Left cardiac atrium (tissue), 4 donors: ENCODE measurements around the gene MAGI1. TPM values are rescaled to one million over a fixed set of nuclear protein-coding genes. Genes with fewer than 3 reads are reported as not detected.
"Not testable (repeated sequence)": the region's sequence is repeated elsewhere in the genome, so short reads cannot be mapped to it uniquely, and the experiment has no call there.

Experiments used
- ATAC-seq, 2 donors: fragments of 200-7000 bp; cut with Tn5 transposase; one replicate each; pipeline ENCODE4 v1.9.1; 2020; ENCODE audit warnings: mild to moderate bottlenecking in 2 of 2, moderate library complexity in 2 of 2
- DNase-seq: peaks from one replicate; pipeline ENCODE4 v3.0.0-alpha.2; 2020
- intact Hi-C, 2 donors: fragments of 100-400 bp; cut with DNase I; formaldehyde crosslinking; loops; one replicate each; pipeline versions ENCODE4 v1.14.1 to v1.15.1; 2022 to 2023
- total RNA-seq, 2 donors: library from RNA; stranded (reverse); fragmentation: NEBNext Ultra II Directional; extraction: Animal tissue kit (Norgen Biotek cat#: 25700); gene quantifications; one replicate each; pipeline ENCODE4 v1.2.1, GENCODE V29; 2021
- donor health status: DM: no; HTN: yes; CAD: no.
- donor health status: DM: no; HTN: yes; CAD: no; lungs with severe emphysema.
- donor health status: DM: yes; HTN: yes; CAD: no.
- donor health status: Dilated cardiomyopathy.

MAGI1 gene
- total RNA-seq, 2 donors from 2014 or later: 27.7 to 30.0 TPM

GRCh38 chr3:65564483-65564882 is 474.2 kb downstream of the MAGI1 start:
- intact Hi-C loops: no loop called here
- ATAC-seq (no peak), DNase-seq (no peak)

- intact Hi-C loops: no loop called here
- no peak for ATAC-seq
Measured at GRCh38 chr3:65563861-65564260, 474.9 kb downstream of the MAGI1 start.

GRCh38 chr3:65562447-65562846 is 476.3 kb downstream of the MAGI1 start:
- ATAC-seq: no peak
- no peak for DNase-seq
- intact Hi-C loops: no loop called here

More at GRCh38 chr3:65563861-65564260, 474.9 kb downstream of the MAGI1 start:
- DNase-seq: no peak

GRCh38 chr3:65561617-65562016 is 477.1 kb downstream of the MAGI1 start:
- ATAC-seq (no peak), DNase-seq (no peak)
- intact Hi-C loops: no loop called here

- DNase-seq (no peak), ATAC-seq (no peak)
- intact Hi-C loops: no loop called here
Measured at GRCh38 chr3:65560901-65561300, 477.8 kb downstream of the MAGI1 start.

- no peak for ATAC-seq
- DNase-seq: no peak
- intact Hi-C loops: no loop called here
Measured at GRCh38 chr3:65560133-65560532, 478.6 kb downstream of the MAGI1 start.

- DNase-seq: no peak
- no peak for ATAC-seq
- intact Hi-C loops: no loop called here
Measured at GRCh38 chr3:65559643-65560042, 479.1 kb downstream of the MAGI1 start.

GRCh38 chr3:65558826-65559225 is 479.9 kb downstream of the MAGI1 start:
- DNase-seq (no peak), ATAC-seq (no peak)
- intact Hi-C loops: no loop called here

- DNase-seq: no peak
- no peak for ATAC-seq
- intact Hi-C loops: no loop called here
Measured at GRCh38 chr3:65557899-65558564, 480.7 kb downstream of the MAGI1 start.

GRCh38 chr3:65556934-65557577 is 481.7 kb downstream of the MAGI1 start:
- no peak for DNase-seq
- no peak for ATAC-seq
- intact Hi-C loops: no loop called here

- DNase-seq (no peak), ATAC-seq (no peak)
- intact Hi-C loops: no loop called here
Measured at GRCh38 chr3:65552434-65552833, 486.3 kb downstream of the MAGI1 start.

- DNase-seq (no peak), ATAC-seq (peak in 1 of 2 donors; percentile 10)
- intact Hi-C loops: no loop called here
Measured at GRCh38 chr3:65551945-65552344, 486.8 kb downstream of the MAGI1 start.

GRCh38 chr3:65550137-65550536 is 488.6 kb downstream of the MAGI1 start:
- ATAC-seq: no peak

GRCh38 chr3:65549626-65549959 is 489.1 kb downstream of the MAGI1 start:
- no peak for DNase-seq
- ATAC-seq: no peak
- intact Hi-C loops: no loop called here

More at GRCh38 chr3:65550137-65550536, 488.6 kb downstream of the MAGI1 start:
- intact Hi-C loops: no loop called here
- DNase-seq: no peak

- intact Hi-C loops: no loop called here
Measured at GRCh38 chr3:65548848-65549625, 489.7 kb downstream of the MAGI1 start.

GRCh38 chr3:65545429-65545828 is 493.3 kb downstream of the MAGI1 start:
- intact Hi-C loops: no loop called here
- ATAC-seq (no peak), DNase-seq (no peak)

More at GRCh38 chr3:65548848-65549625, 489.7 kb downstream of the MAGI1 start:
- DNase-seq: peak; percentile 54
- ATAC-seq: peak; percentile 90 to 93

- intact Hi-C loops, ATAC-seq, DNase-seq: not testable (repeated sequence)
Measured at GRCh38 chr3:65543391-65543790, 495.3 kb downstream of the MAGI1 start.

GRCh38 chr3:65540666-65541065 is 498.1 kb downstream of the MAGI1 start:
- ATAC-seq: no peak
- DNase-seq: no peak
- intact Hi-C loops: no loop called here

- DNase-seq: no peak
- no peak for ATAC-seq
- intact Hi-C loops: no loop called here
Measured at GRCh38 chr3:65539616-65540015, 499.1 kb downstream of the MAGI1 start.

GRCh38 chr3:65538101-65538500 is 500.6 kb downstream of the MAGI1 start:
- no peak for DNase-seq

More at GRCh38 chr3:65538101-65538500, 500.6 kb downstream of the MAGI1 start:
- ATAC-seq: no peak
- intact Hi-C loops: no loop called here
